Measurements from ENCODE around the gene TREML1. TPM values are rescaled to one million over a fixed set of nuclear protein-coding genes. Genes with fewer than 3 reads are reported as not detected.
"Not testable (repeated sequence)": the region's sequence is repeated elsewhere in the genome, so short reads cannot be mapped to it uniquely, and the experiment has no call there.

TREML1 gene
- total RNA-seq, 1 donor from 2014 or later = not detected

DNA sequence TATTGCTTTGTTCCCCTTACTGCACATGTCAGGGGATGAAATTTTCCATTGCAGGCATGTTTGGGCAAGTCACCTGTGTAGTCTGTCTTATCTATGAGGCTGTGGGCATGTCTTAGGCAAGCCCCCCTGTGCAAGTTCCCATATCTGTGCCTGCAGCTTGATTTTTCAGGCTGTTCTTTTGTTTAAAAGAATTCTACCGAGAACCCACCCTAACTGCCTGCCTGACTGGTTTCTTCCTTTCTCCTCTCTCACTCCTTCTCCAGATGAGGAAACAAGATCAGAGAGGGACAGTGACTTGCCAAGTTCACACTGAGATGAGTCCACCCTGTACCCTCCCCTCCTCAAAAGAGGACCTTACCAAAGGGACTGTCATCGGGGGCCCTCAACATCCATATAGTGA lies 35.8 kb upstream of the TREML1 start:
- Histone ChIP-seq H3K4me3 (no peak overlapping the region), H3K27ac (no peak overlapping the region)
- intact Hi-C loops (cut with DNase I) = no loop called here

DNA sequence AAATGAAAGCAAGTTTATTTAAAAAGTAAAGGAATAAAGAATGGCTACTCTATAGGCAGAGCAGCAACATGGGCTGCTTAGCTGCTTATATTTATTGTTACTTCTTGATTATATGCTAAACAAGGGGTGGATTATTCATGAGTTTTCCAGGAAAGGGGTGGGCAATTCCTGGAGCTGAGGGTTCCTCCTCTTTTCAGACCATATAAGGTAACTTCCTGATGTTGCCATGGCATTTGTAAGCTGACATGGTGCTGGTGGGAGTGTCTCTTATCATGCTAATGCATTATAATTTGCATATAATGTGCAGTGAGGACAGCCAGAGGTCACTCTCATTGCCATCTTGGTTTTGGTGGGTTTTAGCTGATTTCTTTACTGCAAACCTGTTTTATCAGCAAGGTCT lies 34.9 kb upstream of the TREML1 start:
- H3K27ac ChIP-seq; DNase-seq (ENCODE audit: low spot score in 2 of 2); H3K36me3 ChIP-seq; intact Hi-C loops (cut with DNase I); H3K27me3 ChIP-seq; H3K4me3 ChIP-seq; H3K4me1 ChIP-seq; H3K9me3 ChIP-seq: not testable (repeated sequence)

More for the DNA sequence above, 35.8 kb upstream of the TREML1 start:
- no peak for DNase-seq (ENCODE audit: low spot score in 2 of 2)
- Histone ChIP-seq H3K36me3 (no peaks in the 10 kb centered on the region), H3K27me3 (no peaks in the 10 kb centered on the region), H3K9me3 (no peaks in the 10 kb centered on the region), H3K4me1 (no peaks in the 10 kb centered on the region)
- TF ChIP-seq, protein P1, sequence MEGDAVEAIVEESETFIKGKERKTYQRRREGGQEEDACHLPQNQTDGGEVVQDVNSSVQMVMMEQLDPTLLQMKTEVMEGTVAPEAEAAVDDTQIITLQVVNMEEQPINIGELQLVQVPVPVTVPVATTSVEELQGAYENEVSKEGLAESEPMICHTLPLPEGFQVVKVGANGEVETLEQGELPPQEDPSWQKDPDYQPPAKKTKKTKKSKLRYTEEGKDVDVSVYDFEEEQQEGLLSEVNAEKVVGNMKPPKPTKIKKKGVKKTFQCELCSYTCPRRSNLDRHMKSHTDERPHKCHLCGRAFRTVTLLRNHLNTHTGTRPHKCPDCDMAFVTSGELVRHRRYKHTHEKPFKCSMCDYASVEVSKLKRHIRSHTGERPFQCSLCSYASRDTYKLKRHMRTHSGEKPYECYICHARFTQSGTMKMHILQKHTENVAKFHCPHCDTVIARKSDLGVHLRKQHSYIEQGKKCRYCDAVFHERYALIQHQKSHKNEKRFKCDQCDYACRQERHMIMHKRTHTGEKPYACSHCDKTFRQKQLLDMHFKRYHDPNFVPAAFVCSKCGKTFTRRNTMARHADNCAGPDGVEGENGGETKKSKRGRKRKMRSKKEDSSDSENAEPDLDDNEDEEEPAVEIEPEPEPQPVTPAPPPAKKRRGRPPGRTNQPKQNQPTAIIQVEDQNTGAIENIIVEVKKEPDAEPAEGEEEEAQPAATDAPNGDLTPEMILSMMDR (IDR thresholded peaks at IDR 0.05) = no peak

DNA sequence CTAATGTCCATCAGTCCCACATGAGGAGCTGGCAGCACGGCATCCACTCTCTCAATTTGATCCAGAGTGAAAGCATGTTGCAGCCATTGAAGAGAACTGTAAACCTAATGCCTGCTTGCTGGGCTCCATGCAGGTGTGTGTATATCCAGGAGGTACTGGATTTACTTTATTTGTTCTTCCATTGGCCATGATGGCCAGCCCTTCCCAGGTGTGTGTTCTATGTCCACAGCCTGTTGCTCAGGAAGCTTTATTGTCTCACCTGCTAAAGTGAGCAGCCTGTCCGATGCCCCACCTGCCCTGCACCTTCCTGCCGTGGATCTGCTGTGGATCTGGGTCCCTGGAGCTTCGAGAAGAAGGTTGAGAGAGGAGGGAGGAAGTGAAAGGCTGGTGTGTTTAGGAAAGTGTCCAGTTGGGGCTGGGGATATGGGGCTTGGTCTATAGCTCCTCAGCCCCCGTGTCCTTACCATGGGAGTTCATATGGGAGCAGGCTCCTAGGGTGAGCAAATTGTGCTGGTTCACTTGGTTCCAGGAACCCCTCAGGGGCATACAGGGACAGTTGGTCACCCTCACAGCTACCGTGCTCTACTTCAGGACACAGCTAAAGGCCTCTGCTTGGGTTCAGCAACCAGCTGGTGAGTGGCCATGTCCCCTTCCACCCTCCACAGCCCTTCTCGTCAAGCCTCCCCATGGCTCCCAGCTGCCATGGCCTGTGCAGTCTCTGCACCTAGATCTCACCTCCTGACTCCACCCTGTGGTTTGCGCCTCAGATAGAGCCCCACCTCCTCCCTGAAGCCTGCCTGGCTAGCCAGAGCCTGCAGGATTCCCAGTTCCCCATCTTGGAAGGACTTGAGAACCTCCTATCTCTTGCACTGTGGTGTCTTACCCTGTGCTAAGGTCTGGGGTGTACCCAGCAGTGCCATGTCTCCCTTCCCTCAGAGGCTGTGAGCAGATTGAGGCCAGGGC lies 34.1 kb upstream of the TREML1 start:
- DNase-seq (ENCODE audit: low spot score in 2 of 2) = no peak
- H3K4me1 ChIP-seq = no peaks in the 10 kb centered on the region
- intact Hi-C loops (cut with DNase I) = no loop called here
- no peaks in the 10 kb centered on the region for H3K27me3 ChIP-seq
- H3K27ac ChIP-seq = no peak overlapping the region
- H3K4me3 ChIP-seq = no peak overlapping the region
- no peaks in the 10 kb centered on the region for H3K36me3 ChIP-seq
- TF ChIP-seq, protein P1 (IDR thresholded peaks at IDR 0.05) = no peak
- H3K9me3 ChIP-seq = no peaks in the 10 kb centered on the region

DNA sequence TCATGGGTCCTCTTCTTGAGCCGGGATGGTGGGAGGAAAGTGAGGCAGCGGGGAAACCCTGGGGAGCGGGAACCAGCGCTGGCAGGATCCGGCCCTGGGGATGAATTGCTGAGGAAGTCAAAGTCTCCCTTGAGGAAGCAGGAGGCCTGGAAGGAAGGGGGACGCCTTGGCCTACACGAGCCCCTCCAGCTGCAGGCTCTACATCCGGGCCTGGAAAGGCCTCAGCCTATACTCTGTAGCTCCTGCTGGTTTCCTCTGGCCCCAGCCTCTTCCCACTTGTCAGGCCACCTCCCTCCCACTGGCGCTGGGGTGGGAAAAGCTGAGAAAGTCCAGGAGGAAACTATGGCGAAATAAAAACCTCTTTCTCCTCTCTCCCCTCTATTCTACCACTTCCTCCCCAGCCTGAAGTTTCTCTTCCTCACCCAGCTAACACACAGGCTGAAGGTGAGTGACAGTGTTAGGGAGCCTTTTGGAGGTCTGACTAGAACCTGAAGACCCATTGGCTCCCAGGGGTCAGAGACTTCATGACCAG lies 31.9 kb upstream of the TREML1 start:
- Histone ChIP-seq H3K27me3 (no peaks in the 10 kb centered on the region), H3K36me3 (no peaks in the 10 kb centered on the region), H3K27ac (no peak overlapping the region), H3K4me1 (no peaks in the 10 kb centered on the region), H3K4me3 (no peak overlapping the region), H3K9me3 (no peaks in the 10 kb centered on the region)
- TF ChIP-seq, protein P1 (IDR thresholded peaks at IDR 0.05) = no peak
- intact Hi-C loops (cut with DNase I) = no loop called here
- DNase-seq (ENCODE audit: low spot score in 2 of 2) = no peak

DNA sequence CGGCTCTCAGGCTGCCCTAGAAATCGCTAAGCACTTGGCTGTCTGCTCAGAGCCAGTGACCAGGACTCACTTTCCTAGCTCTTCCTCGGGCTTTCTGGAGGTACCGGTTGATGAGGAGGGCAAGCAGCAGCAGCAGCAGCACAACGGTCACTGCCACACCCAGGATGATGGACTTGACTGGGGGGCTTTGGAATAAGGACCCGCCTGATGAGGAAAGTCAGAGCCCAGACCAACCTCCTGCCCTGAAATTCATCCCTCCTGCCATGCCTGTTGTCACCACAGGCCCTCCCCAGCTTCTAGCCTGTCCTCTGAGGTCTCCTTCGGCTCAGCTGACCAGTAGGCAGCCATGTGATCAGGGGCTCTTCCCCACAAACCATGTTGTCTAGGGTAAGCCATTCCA lies 30.6 kb upstream of the TREML1 start:
- Histone ChIP-seq H3K27me3 (no peaks in the 10 kb centered on the region), H3K36me3 (no peaks in the 10 kb centered on the region), H3K4me3 (no peak overlapping the region), H3K4me1 (no peaks in the 10 kb centered on the region), H3K9me3 (no peaks in the 10 kb centered on the region), H3K27ac (no peak overlapping the region)
- TF ChIP-seq, protein P1 (IDR thresholded peaks at IDR 0.05) = no peak
- DNase-seq (ENCODE audit: low spot score in 2 of 2) = no peak
- intact Hi-C loops (cut with DNase I) = no loop called here
